Measurements from ENCODE around the gene CPNE8. TPM values are rescaled to one million over a fixed set of nuclear protein-coding genes. Genes with fewer than 3 reads are reported as not detected.

CPNE8 gene
- total RNA-seq, 2 donors from 2014 or later: 7.6 to 9.6 TPM

DNA sequence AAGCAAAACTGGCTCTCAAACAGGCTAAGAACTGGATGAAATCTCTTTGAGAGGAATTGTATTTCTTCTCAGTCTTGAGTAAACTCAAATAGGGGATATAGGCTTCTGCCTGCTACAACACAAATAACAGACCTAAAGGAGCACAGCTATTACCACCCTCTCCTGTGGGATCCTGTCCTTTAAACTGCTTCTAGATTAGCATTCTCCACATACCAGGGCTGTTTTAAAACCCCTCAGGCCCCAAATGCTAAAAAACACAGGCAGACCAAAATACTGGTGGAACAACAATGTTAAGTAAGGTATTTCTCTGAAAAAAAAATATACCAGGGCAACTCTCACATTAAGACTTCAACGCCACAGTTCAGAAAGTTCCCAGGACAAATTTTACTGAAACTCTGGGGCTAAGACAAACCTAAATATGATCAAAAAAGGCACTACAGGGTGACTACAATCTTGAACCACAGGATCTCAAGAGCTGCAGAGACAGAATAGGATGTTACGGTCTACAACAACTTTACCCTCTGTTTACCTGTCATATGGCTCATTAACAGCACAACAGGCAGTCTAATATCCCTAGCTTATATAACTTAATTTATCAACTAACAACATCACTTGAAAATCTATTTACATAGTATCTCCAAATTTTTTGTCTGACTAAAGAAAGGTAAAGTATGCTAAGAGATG is 7.2 kb downstream of the CPNE8 start:
- DNase-seq (no peak), ATAC-seq (no peak)
- intact Hi-C loops (cut with DNase I): no loop called here

DNA sequence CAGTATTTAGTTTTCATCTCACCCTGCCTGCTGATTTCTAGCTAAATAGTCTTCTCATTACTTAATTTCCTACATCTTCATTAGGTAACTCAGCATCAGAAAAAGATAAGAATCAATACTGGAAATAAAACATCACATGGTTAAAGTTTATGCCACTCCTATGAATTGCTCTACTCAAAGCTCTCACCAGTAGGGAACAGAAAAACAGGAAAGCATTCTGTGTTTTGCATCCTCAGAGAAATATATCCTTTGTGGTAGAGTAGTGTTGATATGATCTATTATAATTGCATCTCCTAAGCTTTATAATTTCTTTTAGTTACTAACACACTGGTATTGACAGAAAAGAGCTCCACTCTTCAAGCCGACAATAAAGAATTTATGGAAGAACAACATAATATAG is 9.9 kb downstream of the CPNE8 start:
- Histone ChIP-seq H3K36me3 (replicated peaks in 1 of 2; ENCODE audit: insufficient read depth in 1 of 2, low read depth in 2 of 2) (no peaks in the 10 kb centered on the region), H3K9me3 (no peaks in the 10 kb centered on the region), H3K4me1 (peaks cover 15% of the 10 kb centered on the region), H3K27me3 (no peaks in the 10 kb centered on the region), H3K4me3 (no peak overlapping the region), H3K27ac (no peak overlapping the region)
- ATAC-seq (no peak), DNase-seq (no peak)
- intact Hi-C loops (cut with DNase I): no loop called here
- 84 to 89% methylated on average over 1 of the region's 1 CpG for WGBS, 2 donors
- TF ChIP-seq, protein P1, sequence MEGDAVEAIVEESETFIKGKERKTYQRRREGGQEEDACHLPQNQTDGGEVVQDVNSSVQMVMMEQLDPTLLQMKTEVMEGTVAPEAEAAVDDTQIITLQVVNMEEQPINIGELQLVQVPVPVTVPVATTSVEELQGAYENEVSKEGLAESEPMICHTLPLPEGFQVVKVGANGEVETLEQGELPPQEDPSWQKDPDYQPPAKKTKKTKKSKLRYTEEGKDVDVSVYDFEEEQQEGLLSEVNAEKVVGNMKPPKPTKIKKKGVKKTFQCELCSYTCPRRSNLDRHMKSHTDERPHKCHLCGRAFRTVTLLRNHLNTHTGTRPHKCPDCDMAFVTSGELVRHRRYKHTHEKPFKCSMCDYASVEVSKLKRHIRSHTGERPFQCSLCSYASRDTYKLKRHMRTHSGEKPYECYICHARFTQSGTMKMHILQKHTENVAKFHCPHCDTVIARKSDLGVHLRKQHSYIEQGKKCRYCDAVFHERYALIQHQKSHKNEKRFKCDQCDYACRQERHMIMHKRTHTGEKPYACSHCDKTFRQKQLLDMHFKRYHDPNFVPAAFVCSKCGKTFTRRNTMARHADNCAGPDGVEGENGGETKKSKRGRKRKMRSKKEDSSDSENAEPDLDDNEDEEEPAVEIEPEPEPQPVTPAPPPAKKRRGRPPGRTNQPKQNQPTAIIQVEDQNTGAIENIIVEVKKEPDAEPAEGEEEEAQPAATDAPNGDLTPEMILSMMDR (IDR thresholded peaks at IDR 0.05): no peak
- no peak for TF ChIP-seq POLR2A (IDR thresholded peaks at IDR 0.05)

More for the DNA sequence above, 7.2 kb downstream of the CPNE8 start:
- H3K27me3 ChIP-seq: no peaks in the 10 kb centered on the region
- WGBS, 2 donors: 69 to 81% methylated on average over 2 of the region's 2 CpGs
- no peak overlapping the region for H3K4me3 ChIP-seq
- no peaks in the 10 kb centered on the region for H3K36me3 ChIP-seq (replicated peaks in 1 of 2; ENCODE audit: insufficient read depth in 1 of 2, low read depth in 2 of 2)
- no peak overlapping the region for H3K27ac ChIP-seq
- H3K9me3 ChIP-seq: no peaks in the 10 kb centered on the region
- no peak for TF ChIP-seq POLR2A (IDR thresholded peaks at IDR 0.05)
- TF ChIP-seq, protein P1 (IDR thresholded peaks at IDR 0.05): no peak
- peaks cover 2% of the 10 kb centered on the region for H3K4me1 ChIP-seq

DNA sequence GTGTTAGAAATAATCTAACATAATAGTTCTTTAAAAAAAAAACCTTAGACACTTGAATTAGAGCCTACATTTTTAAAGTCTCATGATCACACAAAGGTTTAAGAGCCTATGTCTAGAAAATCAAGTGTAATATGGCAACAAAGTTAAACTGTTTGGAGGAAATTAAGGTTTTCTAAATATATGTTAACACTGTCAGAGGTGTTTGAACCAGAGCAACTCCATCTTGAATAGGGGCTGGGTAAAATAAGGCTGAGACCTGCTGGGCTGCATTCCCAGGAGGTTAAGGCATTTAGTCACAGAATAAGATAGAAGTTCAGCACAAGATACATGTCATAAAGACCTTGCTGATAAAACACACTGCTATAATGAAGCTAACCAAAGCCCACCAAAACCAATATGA is 12.4 kb downstream of the CPNE8 start:
- intact Hi-C loops (cut with DNase I): no loop called here
- no peaks in the 10 kb centered on the region for H3K9me3 ChIP-seq
- peaks cover 15% of the 10 kb centered on the region for H3K4me1 ChIP-seq
- H3K4me3 ChIP-seq: no peak overlapping the region
- no peaks in the 10 kb centered on the region for H3K27me3 ChIP-seq
- no peaks in the 10 kb centered on the region for H3K36me3 ChIP-seq (replicated peaks in 1 of 2; ENCODE audit: insufficient read depth in 1 of 2, low read depth in 2 of 2)
- no peak overlapping the region for H3K27ac ChIP-seq
- ATAC-seq: no peak
- DNase-seq: no peak
- TF ChIP-seq, protein P1 (IDR thresholded peaks at IDR 0.05): no peak
- no peak for TF ChIP-seq POLR2A (IDR thresholded peaks at IDR 0.05)

DNA sequence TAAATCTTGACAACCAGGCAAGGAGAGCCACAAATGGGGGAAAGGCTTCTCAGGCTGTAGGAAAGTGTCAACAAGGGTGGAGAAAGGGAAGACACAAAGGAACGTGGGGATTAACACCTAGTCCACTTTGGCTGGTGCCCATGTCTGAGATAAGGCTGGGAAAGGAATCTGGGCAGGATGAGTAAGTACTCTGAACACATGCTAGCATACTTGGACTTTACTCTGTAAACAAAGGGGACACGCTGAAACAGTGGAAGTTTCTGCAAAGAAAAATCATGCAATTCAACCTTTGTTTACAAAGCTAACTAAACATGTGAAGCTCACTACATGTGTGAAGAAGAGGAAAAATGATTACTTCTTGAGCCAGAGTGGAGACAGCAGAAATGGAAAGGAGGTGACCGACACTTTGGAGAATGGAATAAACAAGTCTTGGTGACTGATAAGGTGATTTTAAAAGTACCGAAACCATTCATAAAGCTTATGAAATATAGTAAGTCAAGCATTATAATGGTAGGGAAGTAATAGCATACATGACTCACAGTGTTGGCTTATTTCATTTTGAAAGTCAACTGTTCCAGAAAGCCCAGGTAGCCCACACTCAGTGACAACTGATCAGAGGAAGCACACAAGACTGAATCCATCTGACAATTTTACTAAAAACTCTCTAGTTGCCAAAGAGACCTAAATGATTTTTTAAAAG is 13.2 kb downstream of the CPNE8 start:
- 21 to 25% methylated on average over 4 of the region's 4 CpGs for WGBS, 2 donors
- TF ChIP-seq, protein P1 (IDR thresholded peaks at IDR 0.05): no peak
- no peak for TF ChIP-seq POLR2A (IDR thresholded peaks at IDR 0.05)
- Histone ChIP-seq H3K9me3 (no peaks in the 10 kb centered on the region), H3K4me3 (no peak overlapping the region), H3K27me3 (no peaks in the 10 kb centered on the region), H3K36me3 (replicated peaks in 1 of 2; ENCODE audit: insufficient read depth in 1 of 2, low read depth in 2 of 2) (no peaks in the 10 kb centered on the region), H3K4me1 (peaks cover 15% of the 10 kb centered on the region), H3K27ac (peak overlapping the region in 3 of 4 donors; percentile 46 to 57 (median 49))
- ATAC-seq (peak; percentile 88), DNase-seq (peak; percentile 28 to 53 (median 38))
- intact Hi-C loops (cut with DNase I): no loop called here

All from body of pancreas (tissue), 4 donors.